ENCODE results near the gene ABR. TPM values are rescaled to one million over a fixed set of nuclear protein-coding genes. Genes with fewer than 3 reads are reported as not detected.
"Not testable (repeated sequence)": the region's sequence is repeated elsewhere in the genome, so short reads cannot be mapped to it uniquely, and the experiment has no call there.

The ABR gene
- total RNA-seq, 1 experiment from 2014 or later, result 78.3 TPM

- H3K36me3 Mint-ChIP-seq (ENCODE audit: insufficient read depth, unreplicated experiment), result peaks cover 31% of the 10 kb centered on the region
- H3K4me3 ChIP-seq (ENCODE audit: low read depth, low read length), result no peak overlapping the region
- no peak overlapping the region for H3K27ac Mint-ChIP-seq (ENCODE audit: unreplicated experiment)
- CTCF ChIA-PET, result no interaction called here
- no peak for TF ChIP-seq CTCF (IDR thresholded peaks at IDR 0.05; ENCODE audit: insufficient read depth in 1 of 2, low read depth in 1 of 2, low read length in 1 of 2, severe bottlenecking in 1 of 2, unreplicated experiment in 1 of 2)
- H3K36me3 ChIP-seq (ENCODE audit: control insufficient read depth, insufficient read depth, low read length), result no peaks in the 10 kb centered on the region
- no peaks in the 10 kb centered on the region for H3K27me3 ChIP-seq (replicated peaks; ENCODE audit: control insufficient read depth, insufficient read depth, low read length)
- H3K9me3 ChIP-seq, result no peaks in the 10 kb centered on the region
- intact Hi-C loops (cut with micrococcal nuclease; ENCODE audit: unreplicated experiment), result no loop called here
- H3K9me3 Mint-ChIP-seq (ENCODE audit: unreplicated experiment), result no peaks in the 10 kb centered on the region
- no TSS peak for BruUV-seq (replicated peaks)
- DNase-seq, result no peak
- no peaks in the 10 kb centered on the region for H3K4me1 Mint-ChIP-seq (ENCODE audit: low read depth, unreplicated experiment)
- H3K4me3 Mint-ChIP-seq (ENCODE audit: unreplicated experiment), result no peak overlapping the region
- H3K27me3 Mint-ChIP-seq (ENCODE audit: insufficient read depth, unreplicated experiment), result no peaks in the 10 kb centered on the region
- peaks cover 18% of the 10 kb centered on the region for H3K4me1 ChIP-seq
- POLR2A ChIA-PET, result no interaction called here
Measured at GRCh38 chr17:1049446-1050225, 130.1 kb downstream of the ABR start.

GRCh38 chr17:1048516-1049115 is 131.2 kb downstream of the ABR start:
- H3K4me3 Mint-ChIP-seq (ENCODE audit: unreplicated experiment); H3K4me1 Mint-ChIP-seq (ENCODE audit: low read depth, unreplicated experiment); DNase-seq; H3K27me3 Mint-ChIP-seq (ENCODE audit: insufficient read depth, unreplicated experiment); BruUV-seq (replicated peaks); H3K4me3 ChIP-seq (ENCODE audit: low read depth, low read length); H3K27ac Mint-ChIP-seq (ENCODE audit: unreplicated experiment); POLR2A ChIA-PET; H3K9me3 Mint-ChIP-seq (ENCODE audit: unreplicated experiment); intact Hi-C loops (cut with micrococcal nuclease; ENCODE audit: unreplicated experiment); H3K27me3 ChIP-seq (replicated peaks; ENCODE audit: control insufficient read depth, insufficient read depth, low read length); H3K9me3 ChIP-seq; H3K36me3 ChIP-seq (ENCODE audit: control insufficient read depth, insufficient read depth, low read length): not testable (repeated sequence)
- H3K4me1 ChIP-seq, result peaks cover 18% of the 10 kb centered on the region
- peaks cover 22% of the 10 kb centered on the region for H3K36me3 Mint-ChIP-seq (ENCODE audit: insufficient read depth, unreplicated experiment)
- CTCF ChIA-PET, result interaction anchor here (1.1 kb wide), 1 partner anchor 10 kb away, joined by 3 read pairs; no protein-coding TSS in a partner anchor

GRCh38 chr17:1047879-1048470 is 131.8 kb downstream of the ABR start:
- H3K27ac Mint-ChIP-seq (ENCODE audit: unreplicated experiment), result peak overlapping the region; percentile 20
- Histone ChIP-seq H3K36me3 (ENCODE audit: control insufficient read depth, insufficient read depth, low read length) (no peaks in the 10 kb centered on the region), H3K9me3 (no peaks in the 10 kb centered on the region), H3K4me1 (peaks cover 18% of the 10 kb centered on the region), H3K27me3 (replicated peaks; ENCODE audit: control insufficient read depth, insufficient read depth, low read length) (no peaks in the 10 kb centered on the region), H3K4me3 (ENCODE audit: low read depth, low read length) (no peak overlapping the region)
- no peak for TF ChIP-seq CTCF (IDR thresholded peaks at IDR 0.05; ENCODE audit: insufficient read depth in 1 of 2, low read depth in 1 of 2, low read length in 1 of 2, severe bottlenecking in 1 of 2, unreplicated experiment in 1 of 2)
- H3K36me3 Mint-ChIP-seq (ENCODE audit: insufficient read depth, unreplicated experiment), result peaks cover 18% of the 10 kb centered on the region
- no peaks in the 10 kb centered on the region for H3K4me1 Mint-ChIP-seq (ENCODE audit: low read depth, unreplicated experiment)
- CTCF ChIA-PET, result interaction anchor here (1.1 kb wide), 1 partner anchor 10 kb away, joined by 3 read pairs; no protein-coding TSS in a partner anchor
- H3K27me3 Mint-ChIP-seq (ENCODE audit: insufficient read depth, unreplicated experiment), result no peaks in the 10 kb centered on the region
- BruUV-seq (replicated peaks), result no TSS peak
- no peak overlapping the region for H3K4me3 Mint-ChIP-seq (ENCODE audit: unreplicated experiment)
- DNase-seq, result no peak
- POLR2A ChIA-PET, result no interaction called here
- H3K9me3 Mint-ChIP-seq (ENCODE audit: unreplicated experiment), result no peaks in the 10 kb centered on the region
- intact Hi-C loops (cut with micrococcal nuclease; ENCODE audit: unreplicated experiment), result no loop called here

All from Caco-2 (cell line).